GM12878 (cell line): ENCODE data around the gene GTF2A1. TPM values are rescaled to one million over a fixed set of nuclear protein-coding genes. Genes with fewer than 3 reads are reported as not detected.

Source experiments
- ATF7 ChIP-seq: fragments of 450-650 bp; IDR thresholded peaks from 2 replicates; pipeline ENCODE4 v1.6.1; 2016; ENCODE audit warnings: low read depth, mild to moderate bottlenecking
- CBX3 ChIP-seq: fragments of 200-600 bp; sonication (generic); IDR thresholded peaks from 2 replicates; pipeline ENCODE4 v1.6.1; 2016; ENCODE audit warnings: low read depth, borderline replicate concordance
- CTCF ChIP-seq, 3 experiments: IDR thresholded peaks in 2 of 3; conservative IDR thresholded peaks in 1 of 3; 2 replicates each; pipeline ENCODE4 v1.5.1; 2011; ENCODE audit warnings: low read depth in 3 of 3, low read length in 3 of 3, mild to moderate bottlenecking in 3 of 3, control low read depth in 2 of 3, moderate library complexity in 2 of 3, inconsistent platforms in 1 of 3, mixed read lengths in 1 of 3; ENCODE audit not compliant: control insufficient read depth in 2 of 3, insufficient read depth in 1 of 3; ENCODE audit errors: extremely low read depth in 1 of 3
- IKZF1 ChIP-seq: fragments of 450-650 bp; conservative IDR thresholded peaks from 2 replicates; pipeline ENCODE4 v1.6.1; 2017; ENCODE audit warnings: antibody characterized with exemption, mild to moderate bottlenecking
- IRF3 ChIP-seq: fragments of 450-650 bp; IDR thresholded peaks from 2 replicates; pipeline ENCODE4 v1.6.1; 2014; ENCODE audit warnings: mild to moderate bottlenecking
- IRF5 ChIP-seq: fragments of 450-650 bp; IDR thresholded peaks from 2 replicates; pipeline ENCODE4 v1.6.1; 2017; ENCODE audit warnings: borderline replicate concordance
- KLF5 ChIP-seq: fragments of 450-650 bp; IDR thresholded peaks from 2 replicates; pipeline ENCODE4 v1.6.1; 2014; ENCODE audit warnings: mild to moderate bottlenecking; ENCODE audit not compliant: partially characterized antibody
- NRF1 ChIP-seq: conservative IDR thresholded peaks from 2 replicates; pipeline ENCODE4 v1.6.1; 2011; ENCODE audit warnings: mild to moderate bottlenecking, low read depth, low read length, improper control_type of control experiment
- POLR2AphosphoS5 ChIP-seq: IDR thresholded peaks from 2 replicates; pipeline ENCODE4 v1.6.1; 2011; ENCODE audit warnings: mild to moderate bottlenecking, low read length, inconsistent platforms
- POU2F2 ChIP-seq: IDR thresholded peaks from 3 replicates; pipeline ENCODE4 v1.6.1; 2011; ENCODE audit warnings: low read depth, mild to moderate bottlenecking, low read length, borderline replicate concordance
- RAD51 ChIP-seq: fragments of 450-650 bp; IDR thresholded peaks from 2 replicates; pipeline ENCODE4 v1.6.1; 2016; ENCODE audit warnings: moderate library complexity, mild to moderate bottlenecking, inconsistent platforms
- SRF ChIP-seq, 2 experiments: IDR thresholded peaks; 2 replicates each; pipeline ENCODE4 v1.6.1; 2011; ENCODE audit warnings: low read depth in 2 of 2, low read length in 2 of 2, mild to moderate bottlenecking in 1 of 2, moderate library complexity in 1 of 2
- TBL1XR1 ChIP-seq: IDR thresholded peaks from 2 replicates; pipeline ENCODE4 v1.6.1; 2012; ENCODE audit warnings: low read depth, low read length, improper control_type of control experiment
- ZNF207 ChIP-seq: fragments of 450-650 bp; IDR thresholded peaks from 2 replicates; pipeline ENCODE4 v1.6.1; 2014; ENCODE audit warnings: antibody characterized with exemption, mild to moderate bottlenecking, borderline replicate concordance
- ZNF687 ChIP-seq: fragments of 450-650 bp; IDR thresholded peaks from 2 replicates; pipeline ENCODE4 v1.6.1; 2017; ENCODE audit warnings: mild to moderate bottlenecking, moderate library complexity
- polyA plus RNA-seq, 11 experiments: library from polyadenylated mRNA; depleted of rRNA in 4 of 11; unstranded in 6 of 11; stranded (reverse) in 5 of 11; fragments of >200 nt; fragmentation: Nextera tagmentation in 4 of 11; fragmentation: Illumina TruSeq in 1 of 11; extraction: Ambion mirVana in 4 of 11; extraction: Trizol in 1 of 11; gene quantifications; 1 replicate in 1 of 11; 2 replicates in 10 of 11; pipeline versions ENCODE4 v1.2.1 to v1.2.3, GENCODE V29; 2011 to 2016; ENCODE audit warnings: inconsistent platforms in 2 of 11, missing spikeins in 2 of 11, low read depth in 1 of 11
- total RNA-seq, 4 experiments: library from RNA; depleted of rRNA in 3 of 4; stranded (reverse); fragments of >200 nt in 3 of 4; fragmentation: Illumina TruSeq in 1 of 4; extraction: Trizol in 1 of 4; gene quantifications; 2 replicates each; pipeline versions ENCODE4 v1.2.1 to v1.2.3, GENCODE V29; 2013 to 2021
- TF ChIP-seq, protein P1 (sequence below): fragments of 450-650 bp; formaldehyde crosslinking; IDR thresholded peaks from 2 replicates; pipeline ENCODE4 v1.5.0; 2022; ENCODE audit warnings: mild to moderate bottlenecking, missing genetic modification characterization

GTF2A1 gene
- total and polyA plus RNA-seq, 10 of the 15 experiments (the other 5 are each of a cell fraction or from before 2014, with no cell fraction given) = 2.5 to 28.7 (median 14.9) TPM

GRCh38 chr14:81211844-81212243, 8.9 kb downstream of the GTF2A1 start (continued):
- TF ChIP-seq ZNF687 (no peak), IRF3 (no peak), POLR2AphosphoS5 (no peak), TBL1XR1 (no peak), IRF5 (no peak), ZNF207 (no peak), POU2F2 (no peak), IKZF1 (no peak), CBX3 (no peak), RAD51 (no peak), SRF (IDR thresholded peaks at IDR 0.05; ENCODE audit: low read depth in 2 of 2, low read length in 2 of 2) (no peak), NRF1 (no peak), KLF5 (no peak), CTCF (IDR thresholded peaks at IDR 0.05 in 2 of 3, conservative IDR thresholded peaks at IDR 0.05 in 1 of 3; ENCODE audit: control insufficient read depth in 2 of 3, extremely low read depth in 1 of 3, insufficient read depth in 1 of 3, low read depth in 3 of 3, low read length in 3 of 3) (peak; percentile 36 to 54 (median 41); a peak in 5 of 6 replicates), ATF7 (no peak)
- TF ChIP-seq, protein P1, sequence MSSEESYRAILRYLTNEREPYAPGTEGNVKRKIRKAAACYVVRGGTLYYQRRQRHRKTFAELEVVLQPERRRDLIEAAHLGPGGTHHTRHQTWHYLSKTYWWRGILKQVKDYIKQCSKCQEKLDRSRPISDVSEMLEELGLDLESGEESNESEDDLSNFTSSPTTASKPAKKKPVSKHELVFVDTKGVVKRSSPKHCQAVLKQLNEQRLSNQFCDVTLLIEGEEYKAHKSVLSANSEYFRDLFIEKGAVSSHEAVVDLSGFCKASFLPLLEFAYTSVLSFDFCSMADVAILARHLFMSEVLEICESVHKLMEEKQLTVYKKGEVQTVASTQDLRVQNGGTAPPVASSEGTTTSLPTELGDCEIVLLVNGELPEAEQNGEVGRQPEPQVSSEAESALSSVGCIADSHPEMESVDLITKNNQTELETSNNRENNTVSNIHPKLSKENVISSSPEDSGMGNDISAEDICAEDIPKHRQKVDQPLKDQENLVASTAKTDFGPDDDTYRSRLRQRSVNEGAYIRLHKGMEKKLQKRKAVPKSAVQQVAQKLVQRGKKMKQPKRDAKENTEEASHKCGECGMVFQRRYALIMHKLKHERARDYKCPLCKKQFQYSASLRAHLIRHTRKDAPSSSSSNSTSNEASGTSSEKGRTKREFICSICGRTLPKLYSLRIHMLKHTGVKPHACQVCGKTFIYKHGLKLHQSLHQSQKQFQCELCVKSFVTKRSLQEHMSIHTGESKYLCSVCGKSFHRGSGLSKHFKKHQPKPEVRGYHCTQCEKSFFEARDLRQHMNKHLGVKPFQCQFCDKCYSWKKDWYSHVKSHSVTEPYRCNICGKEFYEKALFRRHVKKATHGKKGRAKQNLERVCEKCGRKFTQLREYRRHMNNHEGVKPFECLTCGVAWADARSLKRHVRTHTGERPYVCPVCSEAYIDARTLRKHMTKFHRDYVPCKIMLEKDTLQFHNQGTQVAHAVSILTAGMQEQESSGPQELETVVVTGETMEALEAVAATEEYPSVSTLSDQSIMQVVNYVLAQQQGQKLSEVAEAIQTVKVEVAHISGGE (CRISPR knock-in tag) = no peak
